Measurements from ENCODE around the gene SLC35E1. TPM values are rescaled to one million over a fixed set of nuclear protein-coding genes. Genes with fewer than 3 reads are reported as not detected.

The SLC35E1 gene
- total RNA-seq, 1 experiment from 2014 or later = 49.1 TPM

GRCh38 chr19:16516923-16517610 is 55.1 kb downstream of the SLC35E1 start:
- Histone ChIP-seq H3K79me2 (ENCODE audit: insufficient read depth, low read length) (no peaks in the 10 kb centered on the region), H3K27me3 (ENCODE audit: insufficient read depth, low read length) (no peaks in the 10 kb centered on the region), H3K4me3 (replicated peaks in 1 of 2; ENCODE audit: low read depth in 1 of 2, low read length in 2 of 2) (no peak overlapping the region), H2AFZ (ENCODE audit: low read depth, low read length, poor library complexity, severe bottlenecking) (no peak overlapping the region), H3K9me3 (ENCODE audit: control insufficient read depth in 1 of 2, insufficient read depth in 1 of 2, low read depth in 1 of 2, low read length in 2 of 2) (no peaks in the 10 kb centered on the region), H3K4me2 (ENCODE audit: low read length) (no peak overlapping the region), H3K27ac (ENCODE audit: low read depth, low read length) (no peak overlapping the region), H4K20me1 (ENCODE audit: insufficient read depth) (no peaks in the 10 kb centered on the region), H3K9ac (ENCODE audit: low read length) (no peak overlapping the region), H3K9me2 (ENCODE audit: insufficient read depth) (no peaks in the 10 kb centered on the region), H3K36me3 (ENCODE audit: control insufficient read depth in 1 of 2, insufficient read depth in 2 of 2, low read length in 2 of 2) (peaks cover 27 to 45% of the 10 kb centered on the region in 2 experiments; a peak in 3 of 4 replicates), H3K4me1 (ENCODE audit: control insufficient read depth in 1 of 2, insufficient read depth in 2 of 2, low read length in 2 of 2) (no peaks in the 10 kb centered on the region)
- ChIA-PET CTCF (no interaction called here), POLR2A (no interaction called here), RAD21 (ENCODE audit: low non-redundant PET in 1 of 2, low total read pairs in 2 of 2, uncharacterized antibody in 2 of 2, unreplicated experiment in 2 of 2) (no interaction called here)
- BruUV-seq (replicated peaks) = no TSS peak
- ATAC-seq (peak; percentile 16; the same call in 1 of the 2 replicates), DNase-seq (ENCODE audit: low read depth, low spot score) (no peak)
- TF ChIP-seq, protein P1, sequence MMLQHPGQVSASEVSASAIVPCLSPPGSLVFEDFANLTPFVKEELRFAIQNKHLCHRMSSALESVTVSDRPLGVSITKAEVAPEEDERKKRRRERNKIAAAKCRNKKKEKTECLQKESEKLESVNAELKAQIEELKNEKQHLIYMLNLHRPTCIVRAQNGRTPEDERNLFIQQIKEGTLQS (IDR thresholded peaks at IDR 0.05) = no peak
- no peak for TF ChIP-seq JUND (IDR thresholded peaks at IDR 0.05)
- TF ChIP-seq, protein P2, sequence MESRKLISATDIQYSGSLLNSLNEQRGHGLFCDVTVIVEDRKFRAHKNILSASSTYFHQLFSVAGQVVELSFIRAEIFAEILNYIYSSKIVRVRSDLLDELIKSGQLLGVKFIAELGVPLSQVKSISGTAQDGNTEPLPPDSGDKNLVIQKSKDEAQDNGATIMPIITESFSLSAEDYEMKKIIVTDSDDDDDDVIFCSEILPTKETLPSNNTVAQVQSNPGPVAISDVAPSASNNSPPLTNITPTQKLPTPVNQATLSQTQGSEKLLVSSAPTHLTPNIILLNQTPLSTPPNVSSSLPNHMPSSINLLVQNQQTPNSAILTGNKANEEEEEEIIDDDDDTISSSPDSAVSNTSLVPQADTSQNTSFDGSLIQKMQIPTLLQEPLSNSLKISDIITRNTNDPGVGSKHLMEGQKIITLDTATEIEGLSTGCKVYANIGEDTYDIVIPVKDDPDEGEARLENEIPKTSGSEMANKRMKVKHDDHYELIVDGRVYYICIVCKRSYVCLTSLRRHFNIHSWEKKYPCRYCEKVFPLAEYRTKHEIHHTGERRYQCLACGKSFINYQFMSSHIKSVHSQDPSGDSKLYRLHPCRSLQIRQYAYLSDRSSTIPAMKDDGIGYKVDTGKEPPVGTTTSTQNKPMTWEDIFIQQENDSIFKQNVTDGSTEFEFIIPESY (IDR thresholded peaks at IDR 0.05; ENCODE audit: extremely low read depth, insufficient replicate concordance, low read length) = no peak
- no peak for TF ChIP-seq CEBPB (IDR thresholded peaks at IDR 0.05; ENCODE audit: low read depth)
- TF ChIP-seq EGR1 (IDR thresholded peaks at IDR 0.05; ENCODE audit: low read depth) = no peak
- no peak for TF ChIP-seq CTCF (IDR thresholded peaks at IDR 0.05 in 2 of 3, conservative IDR thresholded peaks at IDR 0.05 in 1 of 3; ENCODE audit: borderline replicate concordance in 1 of 3, insufficient read depth in 1 of 3, low read depth in 2 of 3, low read length in 2 of 3)
- TF ChIP-seq ZNF274 (IDR thresholded peaks at IDR 0.05; ENCODE audit: low read depth, low read length) = no peak
- no peak for TF ChIP-seq FOSL1 (IDR thresholded peaks at IDR 0.05; ENCODE audit: low read depth)
- TF ChIP-seq RAD21 (IDR thresholded peaks at IDR 0.05; ENCODE audit: low read depth) = no peak
- intact Hi-C loops (cut with micrococcal nuclease) = no loop called here
